ENCODE results near the gene CELA1. TPM values are rescaled to one million over a fixed set of nuclear protein-coding genes. Genes with fewer than 3 reads are reported as not detected.

CELA1 gene
- total RNA-seq, 2 donors from 2014 or later: 0.31 TPM; not detected in 1

- peak overlapping the region; percentile 80 for H3K4me3 Mint-ChIP-seq
- H3K4me1 Mint-ChIP-seq (ENCODE audit: low read depth in 2 of 2): peaks cover 47 to 49% of the 10 kb centered on the region in 2 donors
- H3K9me3 Mint-ChIP-seq: no peaks in the 10 kb centered on the region
- peak overlapping the region; percentile 68 to 74 for H3K27ac Mint-ChIP-seq
- ATAC-seq (peak; percentile 97 to 98), DNase-seq (ENCODE audit: low spot score) (peak; percentile 95)
- H3K36me3 Mint-ChIP-seq: no peaks in the 10 kb centered on the region
- no peaks in the 10 kb centered on the region for H3K27me3 Mint-ChIP-seq
These were observed 22.4 kb upstream of the CELA1 start for GRCh38 chr12:51368640-51369517.

- H3K27ac Mint-ChIP-seq: no peak overlapping the region
- DNase-seq (ENCODE audit: low spot score) (no peak), ATAC-seq (no peak)
- peaks cover 25 to 29% of the 10 kb centered on the region in 2 donors for H3K4me1 Mint-ChIP-seq (ENCODE audit: low read depth in 2 of 2)
- H3K36me3 Mint-ChIP-seq: no peaks in the 10 kb centered on the region
- no peaks in the 10 kb centered on the region for H3K27me3 Mint-ChIP-seq
- no peaks in the 10 kb centered on the region for H3K9me3 Mint-ChIP-seq
- no peak overlapping the region for H3K4me3 Mint-ChIP-seq
These were observed 18.8 kb upstream of the CELA1 start for GRCh38 chr12:51365276-51365675.

DNA sequence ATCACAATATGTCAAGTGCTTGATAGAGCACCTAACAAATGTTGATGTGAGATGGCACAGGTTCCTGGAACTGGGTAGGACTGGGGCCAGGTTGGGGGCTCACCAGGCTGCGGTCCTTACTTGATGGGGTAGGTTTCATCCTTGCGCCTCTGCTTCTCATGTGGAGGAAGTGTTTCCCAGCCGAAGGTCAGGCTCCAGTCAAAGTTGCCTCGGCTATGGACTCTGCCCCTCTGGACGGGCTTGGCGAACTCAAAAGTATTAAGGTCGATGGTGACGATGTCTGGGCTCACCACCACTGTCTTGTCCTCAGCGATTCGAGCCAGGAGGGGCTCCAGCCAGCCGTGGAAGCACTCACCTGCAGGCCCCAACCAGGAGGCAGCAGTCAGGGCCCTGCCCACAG, 17.5 kb upstream of the CELA1 start:
- Mint-ChIP-seq H3K4me3 (no peak overlapping the region), H3K9me3 (no peaks in the 10 kb centered on the region), H3K4me1 (ENCODE audit: low read depth in 2 of 2) (peaks cover 18 to 20% of the 10 kb centered on the region in 2 donors), H3K27ac (peak overlapping the region in 1 of 2 donors; percentile 10), H3K36me3 (no peaks in the 10 kb centered on the region), H3K27me3 (no peaks in the 10 kb centered on the region)
- DNase-seq (ENCODE audit: low spot score): no peak
- ATAC-seq: no peak

- Mint-ChIP-seq H3K36me3 (no peaks in the 10 kb centered on the region), H3K4me1 (ENCODE audit: low read depth in 2 of 2) (peaks cover 9 to 18% of the 10 kb centered on the region in 2 donors), H3K27ac (no peak overlapping the region), H3K4me3 (no peak overlapping the region), H3K9me3 (no peaks in the 10 kb centered on the region), H3K27me3 (no peaks in the 10 kb centered on the region)
- no peak for ATAC-seq
- DNase-seq (ENCODE audit: low spot score): no peak
These were observed 16.4 kb upstream of the CELA1 start for GRCh38 chr12:51362747-51363342.

DNA sequence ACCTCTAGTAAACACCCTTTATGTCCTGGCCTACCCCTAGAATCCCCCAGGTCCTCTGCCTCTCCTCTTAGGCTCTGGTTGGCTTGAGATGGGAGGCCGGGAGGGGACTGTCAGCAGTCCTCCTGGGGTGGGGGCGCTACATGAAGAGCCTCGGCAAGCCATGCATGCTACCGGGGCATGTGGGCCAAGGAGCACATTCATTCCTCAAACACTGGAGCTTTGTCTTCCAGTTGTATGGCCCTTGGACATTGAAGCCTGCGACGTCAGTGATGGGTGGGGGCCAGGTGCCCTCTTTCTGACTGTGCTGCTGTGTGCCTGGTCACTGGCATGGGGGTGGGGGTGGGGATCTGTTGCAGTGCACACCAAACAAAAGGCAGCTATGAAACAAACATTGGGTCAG, 15.8 kb upstream of the CELA1 start:
- peaks cover 4 to 14% of the 10 kb centered on the region in 2 donors for H3K4me1 Mint-ChIP-seq (ENCODE audit: low read depth in 2 of 2)
- no peaks in the 10 kb centered on the region for H3K36me3 Mint-ChIP-seq
- H3K27ac Mint-ChIP-seq: no peak overlapping the region
- H3K9me3 Mint-ChIP-seq: no peaks in the 10 kb centered on the region
- no peak for ATAC-seq
- peak; percentile 6 for DNase-seq (ENCODE audit: low spot score)
- no peaks in the 10 kb centered on the region for H3K27me3 Mint-ChIP-seq
- no peak overlapping the region for H3K4me3 Mint-ChIP-seq

DNA sequence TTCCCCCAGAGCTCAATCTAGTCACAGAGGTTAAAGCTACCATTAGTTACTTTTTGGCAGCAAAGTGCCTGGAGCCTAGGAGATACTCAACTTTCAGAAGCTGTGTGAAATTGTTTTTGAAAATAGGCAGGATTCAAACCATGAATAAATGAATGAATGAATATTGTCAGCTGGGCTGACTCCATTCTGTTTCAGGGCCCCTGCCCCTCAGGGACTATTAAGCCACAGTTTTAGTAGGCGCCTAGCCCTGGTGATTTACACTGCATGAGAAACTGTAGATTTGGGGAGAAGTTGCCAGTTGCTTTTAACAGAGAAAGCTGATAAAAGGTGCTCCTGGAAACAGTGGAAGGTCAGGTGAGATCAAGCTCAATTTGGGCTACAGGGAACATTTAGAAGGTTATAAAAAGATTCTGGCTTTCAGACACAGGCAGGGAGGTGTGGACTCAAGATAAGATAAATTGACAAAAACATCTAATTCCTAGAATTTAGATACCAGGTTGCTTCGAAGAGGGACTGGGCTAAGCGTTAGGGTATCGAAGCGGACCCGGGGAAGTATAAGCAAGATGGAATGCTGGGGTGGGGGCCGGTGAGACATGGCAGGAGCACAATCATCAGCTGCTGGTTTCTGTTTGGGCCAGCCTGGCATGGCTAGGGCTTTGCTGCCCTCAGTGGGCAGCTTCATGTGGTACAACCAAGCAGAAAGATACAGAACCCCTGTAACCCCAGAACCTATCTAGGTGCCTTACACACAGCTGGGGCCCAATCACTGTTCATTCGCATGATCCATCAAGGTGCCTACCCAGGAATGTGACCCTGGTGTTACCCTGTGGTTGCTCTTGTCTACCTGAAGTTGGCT, 14.9 kb upstream of the CELA1 start:
- DNase-seq (ENCODE audit: low spot score) (peak; percentile 40), ATAC-seq (no peak)
- H3K4me1 Mint-ChIP-seq (ENCODE audit: low read depth in 2 of 2): peaks cover 4 to 17% of the 10 kb centered on the region in 2 donors
- H3K27ac Mint-ChIP-seq: no peak overlapping the region
- no peak overlapping the region for H3K4me3 Mint-ChIP-seq
- H3K27me3 Mint-ChIP-seq: no peaks in the 10 kb centered on the region
- H3K9me3 Mint-ChIP-seq: no peaks in the 10 kb centered on the region
- H3K36me3 Mint-ChIP-seq: no peaks in the 10 kb centered on the region

DNA sequence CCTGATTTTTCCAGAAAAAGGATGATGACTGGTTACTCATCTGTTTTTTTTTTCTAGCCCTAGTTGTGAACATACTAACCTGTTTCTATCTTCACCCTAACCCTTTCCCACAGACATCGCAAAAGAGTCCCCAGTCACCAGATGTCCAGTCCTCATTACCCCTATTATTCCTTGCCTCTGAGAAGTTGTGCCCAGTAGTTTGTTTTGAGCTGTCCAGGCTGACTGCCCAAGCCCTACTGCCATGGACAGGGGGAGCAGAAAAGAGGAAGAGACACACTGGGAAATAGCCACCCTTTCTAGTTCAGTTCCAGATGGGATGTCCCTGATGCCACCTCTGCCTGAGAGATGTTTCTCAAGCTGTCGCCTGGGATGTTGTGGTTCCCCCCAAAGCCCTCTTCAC, 13.8 kb upstream of the CELA1 start:
- H3K4me1 Mint-ChIP-seq (ENCODE audit: low read depth in 2 of 2): peaks cover 4 to 15% of the 10 kb centered on the region in 2 donors
- no peaks in the 10 kb centered on the region for H3K36me3 Mint-ChIP-seq
- no peak overlapping the region for H3K4me3 Mint-ChIP-seq
- no peaks in the 10 kb centered on the region for H3K9me3 Mint-ChIP-seq
- ATAC-seq (no peak), DNase-seq (ENCODE audit: low spot score) (no peak)
- H3K27me3 Mint-ChIP-seq: no peaks in the 10 kb centered on the region
- H3K27ac Mint-ChIP-seq: peak overlapping the region in 1 of 2 donors; percentile 50

GRCh38 chr12:51359851-51360250, 13.4 kb upstream of the CELA1 start:
- Mint-ChIP-seq H3K27me3 (no peaks in the 10 kb centered on the region), H3K9me3 (no peaks in the 10 kb centered on the region), H3K4me3 (no peak overlapping the region), H3K4me1 (ENCODE audit: low read depth in 2 of 2) (peaks cover 4 to 15% of the 10 kb centered on the region in 2 donors), H3K27ac (peak overlapping the region in 1 of 2 donors; percentile 50), H3K36me3 (no peaks in the 10 kb centered on the region)
- ATAC-seq (no peak), DNase-seq (ENCODE audit: low spot score) (no peak)

DNA sequence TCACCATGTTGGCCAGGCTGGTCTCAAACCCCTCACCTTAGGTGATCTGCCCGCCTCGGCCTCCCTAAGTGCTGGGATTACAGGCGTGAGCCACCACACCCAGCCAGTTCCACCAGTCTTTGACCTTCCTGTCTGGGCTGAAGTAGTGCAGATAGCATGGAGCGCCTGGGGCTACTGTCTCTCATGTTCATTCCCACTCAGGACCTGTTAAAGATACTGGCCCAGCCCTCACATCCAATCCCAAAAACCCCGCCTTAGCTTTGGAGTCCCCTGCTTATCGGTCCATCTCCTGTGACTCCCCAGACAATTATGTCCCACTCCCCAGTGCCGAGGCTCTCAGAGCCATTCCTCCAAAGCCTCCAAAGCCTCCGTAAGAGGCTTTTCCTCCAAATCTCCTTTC, 12.0 kb upstream of the CELA1 start:
- Mint-ChIP-seq H3K36me3 (no peaks in the 10 kb centered on the region), H3K27ac (peak overlapping the region in 1 of 2 donors; percentile 43), H3K27me3 (no peaks in the 10 kb centered on the region), H3K4me1 (ENCODE audit: low read depth in 2 of 2) (peaks cover 0 to 15% of the 10 kb centered on the region in 2 donors), H3K9me3 (no peaks in the 10 kb centered on the region), H3K4me3 (no peak overlapping the region)
- DNase-seq (ENCODE audit: low spot score) (no peak), ATAC-seq (no peak)

- Mint-ChIP-seq H3K27ac (peak overlapping the region in 1 of 2 donors; percentile 48), H3K9me3 (no peaks in the 10 kb centered on the region), H3K36me3 (no peaks in the 10 kb centered on the region), H3K4me3 (no peak overlapping the region), H3K4me1 (ENCODE audit: low read depth in 2 of 2) (peaks cover 0 to 15% of the 10 kb centered on the region in 2 donors), H3K27me3 (no peaks in the 10 kb centered on the region)
- DNase-seq (ENCODE audit: low spot score) (no peak), ATAC-seq (peak; percentile 13 to 45)
These were observed 11.0 kb upstream of the CELA1 start for GRCh38 chr12:51357374-51358047.

DNA sequence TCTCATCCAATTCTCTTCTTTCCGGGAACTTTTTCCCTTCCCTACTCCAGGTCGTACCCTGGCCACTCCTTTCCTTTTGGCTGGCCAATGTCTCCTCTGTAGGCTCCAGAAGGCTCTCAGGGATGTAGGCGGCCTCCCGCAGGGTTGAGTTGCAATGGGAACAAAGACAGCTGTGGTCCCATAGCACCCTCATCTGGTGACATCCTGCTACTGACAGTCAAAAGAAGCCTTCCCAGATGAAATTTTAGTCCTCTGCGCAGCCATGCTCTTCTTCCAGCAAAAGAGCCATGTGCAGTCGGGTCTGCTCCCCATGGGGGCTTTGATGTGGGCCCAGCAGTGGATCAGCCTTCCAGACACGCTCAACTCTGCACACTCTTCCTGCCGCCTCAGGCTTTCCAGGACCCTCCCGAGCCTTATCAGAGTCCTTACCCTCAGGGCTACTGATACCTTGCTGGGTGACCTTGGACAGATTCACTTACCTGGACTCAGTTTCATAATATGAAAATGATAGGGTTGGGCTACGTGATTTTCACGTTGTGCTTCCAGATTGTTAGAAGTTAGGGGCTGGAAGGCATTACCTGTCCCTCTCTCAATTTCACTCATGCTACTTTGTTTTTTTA, 5.5 kb upstream of the CELA1 start:
- ATAC-seq (peak; percentile 52 to 67), DNase-seq (ENCODE audit: low spot score) (peak; percentile 72)
- no peaks in the 10 kb centered on the region for H3K27me3 Mint-ChIP-seq
- peaks cover 0 to 10% of the 10 kb centered on the region in 2 donors for H3K4me1 Mint-ChIP-seq (ENCODE audit: low read depth in 2 of 2)
- no peak overlapping the region for H3K4me3 Mint-ChIP-seq
- H3K9me3 Mint-ChIP-seq: no peaks in the 10 kb centered on the region
- no peaks in the 10 kb centered on the region for H3K36me3 Mint-ChIP-seq
- H3K27ac Mint-ChIP-seq: peak overlapping the region in 1 of 2 donors; percentile 50

GRCh38 chr12:51349026-51349425, 2.5 kb upstream of the CELA1 start:
- no peak for DNase-seq (ENCODE audit: low spot score)
- peaks cover 0 to 9% of the 10 kb centered on the region in 2 donors for H3K4me1 Mint-ChIP-seq (ENCODE audit: low read depth in 2 of 2)
- H3K4me3 Mint-ChIP-seq: no peak overlapping the region
- no peaks in the 10 kb centered on the region for H3K9me3 Mint-ChIP-seq
- no peaks in the 10 kb centered on the region for H3K27me3 Mint-ChIP-seq
- no peaks in the 10 kb centered on the region for H3K36me3 Mint-ChIP-seq
- ATAC-seq: no peak
- no peak overlapping the region for H3K27ac Mint-ChIP-seq

GRCh38 chr12:51348116-51348515, 1.6 kb upstream of the CELA1 start:
- ATAC-seq (no peak), DNase-seq (ENCODE audit: low spot score) (no peak)
- H3K36me3 Mint-ChIP-seq: no peaks in the 10 kb centered on the region
- no peak overlapping the region for H3K4me3 Mint-ChIP-seq
- H3K9me3 Mint-ChIP-seq: no peaks in the 10 kb centered on the region
- H3K27ac Mint-ChIP-seq: no peak overlapping the region
- H3K4me1 Mint-ChIP-seq (ENCODE audit: low read depth in 2 of 2): peaks cover 0 to 9% of the 10 kb centered on the region in 2 donors
- no peaks in the 10 kb centered on the region for H3K27me3 Mint-ChIP-seq

Measured in natural killer cell treated with Interleukin-12 subunit alpha and Interleukin-12 subunit beta and Interleukin-15 and Interleukin-18, amount 100 ng/mL, for 72 hours (primary cell).